Glutamatergic neuron (in vitro differentiated cells): ENCODE data around the gene OR2J3. TPM values are rescaled to one million over a fixed set of nuclear protein-coding genes. Genes with fewer than 3 reads are reported as not detected.

Source experiments
- total RNA-seq: library from RNA; stranded (reverse); fragmentation: NEBNext Ultra II Directional; extraction: Animal tissue kit (Norgen Biotek cat#: 25700); gene quantifications from one replicate; pipeline ENCODE4 v1.2.1, GENCODE V29; 2021; ENCODE audit not compliant: unreplicated experiment

Gene OR2J3
- total RNA-seq, 1 donor from 2014 or later, result not detected

Other genes with a start within 250 kb of the OR2J3 start
- 65.2 TPM for gene TRIM27, start 184.1 kb upstream of the OR2J3 start, total RNA-seq
- 5.1 TPM for gene ZNF311, start 102.7 kb upstream of the OR2J3 start, total RNA-seq
- not detected for gene OR2W1, start 62.9 kb upstream of the OR2J3 start, total RNA-seq
- not detected for gene OR2B3, start 20.7 kb upstream of the OR2J3 start, total RNA-seq
- not detected for gene OR2J1, start 8.6 kb upstream of the OR2J3 start, total RNA-seq
- gene OR2J2, start 62.8 kb downstream of the OR2J3 start, total RNA-seq, result not detected
- gene OR14J1, start 193.6 kb downstream of the OR2J3 start, total RNA-seq, result not detected